NCI-H1694 treated with DMSO at 0.1 percent for 48 hours (cell line): ENCODE data around the gene ITGB2.
"Not testable (repeated sequence)": the region's sequence is repeated elsewhere in the genome, so short reads cannot be mapped to it uniquely, and the experiment has no call there.

ENCODE experiments used
- DNase-seq: peaks from one replicate; lab custom pipeline; 2025; lab: John Stamatoyannopoulos, UW

ITGB2 gene

DNA sequence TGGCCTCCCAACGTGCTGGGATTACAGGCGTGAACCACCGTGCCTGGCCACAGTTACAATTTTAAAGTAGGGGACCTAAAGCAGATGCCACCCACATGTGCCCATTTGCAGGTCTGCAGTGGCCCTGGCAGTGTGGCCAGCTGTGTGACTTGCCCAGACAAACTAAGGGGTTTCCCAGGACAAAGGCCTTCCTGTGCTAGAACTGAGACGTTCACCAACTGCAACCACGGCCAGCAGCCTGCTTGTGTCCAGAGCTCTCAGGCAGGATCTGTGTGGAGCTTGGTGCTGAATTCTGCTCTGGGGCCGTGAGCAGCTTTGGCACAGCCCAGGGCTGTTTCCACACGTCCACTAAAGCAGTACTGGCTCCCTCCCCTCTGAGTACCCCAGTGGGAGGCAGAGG is 36.6 kb downstream of the ITGB2 start:
- DNase-seq, result no peak

- DNase-seq, result no peak
Observed at GRCh38 chr21:44883250-44883649, 37.4 kb downstream of the ITGB2 start.

GRCh38 chr21:44881198-44881872 is 39.4 kb downstream of the ITGB2 start:
- no peak for DNase-seq

DNA sequence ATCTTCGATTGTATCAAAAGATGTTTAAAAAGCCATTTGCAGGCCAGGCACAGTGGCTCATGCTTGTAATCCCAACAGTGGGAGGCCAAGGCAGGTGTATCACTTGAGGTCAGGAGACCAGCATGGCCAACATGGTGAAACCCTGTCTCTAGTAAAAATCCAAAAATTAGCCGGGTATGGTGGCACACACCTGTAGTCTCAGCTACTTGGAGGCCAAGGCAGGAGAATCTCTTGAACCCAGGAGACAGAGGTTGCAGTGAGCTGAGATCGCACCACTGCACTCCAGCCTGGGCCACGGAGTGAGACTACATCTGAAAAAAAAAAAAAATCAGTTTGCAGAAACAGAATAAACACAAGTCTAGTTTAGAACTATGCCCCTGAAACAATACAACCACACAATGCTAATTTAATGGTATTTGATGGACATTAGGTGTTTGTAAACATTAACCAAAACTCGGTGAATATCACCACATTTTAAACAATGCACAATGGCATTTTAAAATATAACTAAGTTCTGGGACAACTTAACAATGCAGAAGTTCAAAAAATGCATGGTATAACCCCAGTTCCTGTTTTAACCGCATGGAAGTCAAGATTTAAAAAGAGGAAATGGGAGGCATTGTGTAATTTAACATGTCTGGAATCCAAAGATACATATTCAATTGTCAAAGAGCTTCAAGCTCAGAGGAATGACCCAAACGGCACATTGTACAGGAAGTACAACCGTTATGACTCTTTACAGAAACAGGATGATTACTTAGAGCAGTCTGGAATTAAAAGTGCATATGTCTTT is 40.1 kb downstream of the ITGB2 start:
- DNase-seq, result no peak

- not testable (repeated sequence) for DNase-seq
Observed at GRCh38 chr21:44879238-44879637, 41.5 kb downstream of the ITGB2 start.

GRCh38 chr21:44878053-44878982 is 42.4 kb downstream of the ITGB2 start:
- no peak for DNase-seq

DNA sequence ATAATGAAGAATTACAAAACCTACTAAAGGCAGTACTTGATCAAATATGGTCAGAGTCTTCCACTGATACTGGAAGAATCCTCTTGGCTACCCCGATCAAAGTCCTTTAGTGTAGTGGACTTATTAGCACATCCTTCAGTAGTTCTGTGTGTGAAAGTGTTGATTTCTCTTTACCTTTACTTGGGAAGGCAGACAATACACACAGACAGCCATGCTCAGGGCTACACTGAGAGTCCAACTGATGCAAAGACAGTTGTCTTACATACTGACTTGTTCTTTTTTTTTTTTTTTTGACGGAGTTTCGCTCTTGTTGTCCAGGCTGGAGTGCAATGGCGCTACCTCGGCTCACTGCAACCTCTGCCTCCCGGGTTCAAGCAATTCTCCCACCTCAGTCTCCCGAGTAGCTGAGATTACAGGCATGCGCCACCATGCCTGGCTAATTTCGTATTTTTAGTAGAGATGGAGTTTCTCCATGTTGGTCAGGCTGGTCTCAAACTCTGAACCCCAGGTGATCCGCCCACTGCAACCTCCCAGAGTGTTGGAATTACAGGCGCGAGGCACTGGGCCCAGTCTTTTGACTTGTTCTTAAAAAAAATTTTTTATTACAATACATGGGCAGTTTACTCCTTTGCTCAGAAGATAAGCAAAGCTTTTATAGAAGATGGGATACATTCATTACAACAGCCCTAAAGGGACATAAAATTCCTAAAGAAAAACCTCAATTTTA is 43.7 kb downstream of the ITGB2 start:
- no peak for DNase-seq

DNA sequence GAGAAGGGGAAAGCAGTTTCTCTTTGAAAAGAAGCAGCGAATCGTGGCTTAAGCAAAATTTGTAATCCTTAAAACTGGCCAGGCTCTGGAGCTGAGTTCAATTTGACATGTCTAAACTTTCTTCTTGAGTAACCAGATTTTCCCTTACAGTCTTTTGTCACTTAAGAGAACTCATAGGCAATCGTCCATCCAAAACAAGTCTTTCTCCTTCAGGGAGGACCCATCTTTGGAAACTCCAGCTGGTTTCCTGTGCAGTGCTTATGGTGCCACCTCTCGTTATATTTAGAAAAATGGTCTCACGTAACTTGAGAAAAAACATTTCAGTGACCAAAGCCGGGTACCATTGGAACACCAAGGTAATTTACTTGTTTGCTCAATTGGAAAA is 45.4 kb downstream of the ITGB2 start:
- peak; percentile 26 for DNase-seq

DNA sequence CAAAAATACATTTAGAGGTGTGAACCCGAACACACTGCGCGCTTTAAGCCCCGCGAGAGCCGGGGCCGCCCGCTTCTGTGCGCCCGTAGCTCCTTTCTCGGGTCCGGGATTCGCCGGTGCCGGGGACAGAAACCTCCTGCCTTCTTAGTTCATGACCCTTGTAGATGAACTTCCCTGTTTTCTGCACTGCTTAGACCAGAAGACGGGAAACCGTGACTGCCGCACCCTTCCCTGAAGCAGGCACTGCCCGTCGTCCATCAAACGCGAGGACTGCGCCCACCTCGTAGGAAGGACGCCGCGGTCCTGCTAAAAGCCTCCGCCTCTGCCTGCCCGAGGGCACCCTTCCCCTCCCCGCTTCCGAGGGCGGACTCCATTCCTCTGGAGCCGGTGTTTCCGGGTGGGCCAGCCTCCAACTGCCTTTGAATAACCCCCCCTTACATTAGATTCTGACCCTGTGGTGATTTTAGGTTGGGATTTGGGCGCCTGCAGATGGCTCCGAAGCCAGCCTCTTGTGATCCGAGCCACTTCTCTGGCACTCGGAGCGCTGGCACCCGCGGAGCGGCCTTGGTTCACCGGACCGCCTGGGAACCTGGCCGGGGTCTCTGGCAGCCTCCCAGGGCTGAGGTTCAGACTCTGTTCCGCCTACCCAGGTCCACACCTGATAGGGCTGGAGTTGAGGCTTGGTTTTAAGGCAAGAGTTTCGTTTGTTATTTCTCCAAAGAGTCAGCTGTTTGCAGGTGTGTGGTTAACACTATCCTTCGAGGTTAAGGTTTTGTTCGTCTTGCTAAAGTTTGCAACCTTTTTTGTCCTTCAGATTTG is 46.0 kb downstream of the ITGB2 start:
- DNase-seq, result no peak

DNA sequence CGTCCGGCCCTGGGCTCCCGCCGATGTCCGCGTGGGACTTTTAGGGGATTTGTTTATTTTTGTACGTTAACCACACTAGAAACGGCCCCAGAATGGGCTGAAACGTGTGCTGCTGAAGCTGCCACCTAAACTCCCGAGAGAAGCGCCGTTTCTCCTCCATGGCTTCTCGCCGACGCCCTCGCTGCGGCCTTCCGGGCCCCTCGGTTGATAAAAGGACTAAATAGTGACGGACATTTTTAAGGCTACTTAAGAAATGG is 46.5 kb downstream of the ITGB2 start:
- DNase-seq, result no peak

- DNase-seq, result peak; percentile 93
Observed at GRCh38 chr21:44873356-44874239, 47.1 kb downstream of the ITGB2 start, which contains the start of gene PTTG1IP. Gene PTTG1IP (minus strand): TSS chr21:44873690. CDS start chr21:44873616, 74 bp downstream.

- DNase-seq, result no peak
Observed at GRCh38 chr21:44872649-44873355, 47.9 kb downstream of the ITGB2 start.

DNA sequence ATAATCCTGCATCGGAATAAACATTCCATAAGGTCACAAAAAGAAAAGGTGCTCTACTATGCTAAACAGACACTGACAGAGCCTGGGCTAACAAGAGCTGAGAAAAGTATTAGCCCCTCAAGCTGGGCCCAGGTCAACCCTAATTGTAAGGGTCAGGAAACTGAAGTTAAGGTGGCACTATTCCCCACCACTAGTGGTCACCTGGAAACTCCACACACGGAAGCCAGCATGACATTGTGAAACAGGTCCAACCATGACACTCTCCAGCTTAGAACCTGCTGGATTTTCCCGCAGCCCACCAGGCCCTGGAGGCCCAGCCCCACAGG is 48.4 kb downstream of the ITGB2 start:
- no peak for DNase-seq

- DNase-seq, result no peak
Observed at GRCh38 chr21:44871576-44872269, 49.0 kb downstream of the ITGB2 start.

DNA sequence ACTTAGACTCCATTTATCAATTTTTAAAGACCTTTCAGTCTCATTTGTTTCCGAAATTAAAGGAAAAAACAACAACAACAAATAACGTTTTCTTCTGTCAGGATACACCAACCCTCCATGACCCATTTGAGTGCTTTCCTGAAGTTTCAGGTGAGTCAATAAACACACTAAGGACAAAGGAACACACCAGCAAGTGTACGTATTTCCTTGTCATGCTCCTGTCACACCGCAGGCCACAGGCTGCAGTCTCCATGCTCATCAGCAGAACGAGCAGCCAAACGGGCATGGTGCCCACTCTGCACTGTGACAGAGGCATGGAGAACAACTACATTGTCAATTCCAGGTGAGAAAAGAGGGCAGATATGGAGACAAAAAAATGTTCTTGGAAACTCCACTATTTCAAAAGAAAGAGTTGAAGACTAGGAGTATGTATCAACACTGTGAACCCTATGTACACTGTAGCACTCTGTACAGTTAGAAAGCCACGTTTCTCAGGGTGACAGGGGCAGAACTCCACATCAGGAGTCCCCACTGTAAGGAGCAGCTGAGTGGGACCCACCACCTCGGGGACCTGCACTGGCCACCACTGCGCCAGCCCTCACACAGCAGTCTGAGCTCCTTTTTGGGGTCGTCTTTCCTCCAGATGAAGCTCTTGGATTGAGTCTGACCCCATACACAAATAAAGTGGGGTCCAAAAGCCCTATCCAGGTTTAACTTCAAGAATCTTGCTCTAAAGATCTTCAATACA is 49.8 kb downstream of the ITGB2 start:
- no peak for DNase-seq

DNA sequence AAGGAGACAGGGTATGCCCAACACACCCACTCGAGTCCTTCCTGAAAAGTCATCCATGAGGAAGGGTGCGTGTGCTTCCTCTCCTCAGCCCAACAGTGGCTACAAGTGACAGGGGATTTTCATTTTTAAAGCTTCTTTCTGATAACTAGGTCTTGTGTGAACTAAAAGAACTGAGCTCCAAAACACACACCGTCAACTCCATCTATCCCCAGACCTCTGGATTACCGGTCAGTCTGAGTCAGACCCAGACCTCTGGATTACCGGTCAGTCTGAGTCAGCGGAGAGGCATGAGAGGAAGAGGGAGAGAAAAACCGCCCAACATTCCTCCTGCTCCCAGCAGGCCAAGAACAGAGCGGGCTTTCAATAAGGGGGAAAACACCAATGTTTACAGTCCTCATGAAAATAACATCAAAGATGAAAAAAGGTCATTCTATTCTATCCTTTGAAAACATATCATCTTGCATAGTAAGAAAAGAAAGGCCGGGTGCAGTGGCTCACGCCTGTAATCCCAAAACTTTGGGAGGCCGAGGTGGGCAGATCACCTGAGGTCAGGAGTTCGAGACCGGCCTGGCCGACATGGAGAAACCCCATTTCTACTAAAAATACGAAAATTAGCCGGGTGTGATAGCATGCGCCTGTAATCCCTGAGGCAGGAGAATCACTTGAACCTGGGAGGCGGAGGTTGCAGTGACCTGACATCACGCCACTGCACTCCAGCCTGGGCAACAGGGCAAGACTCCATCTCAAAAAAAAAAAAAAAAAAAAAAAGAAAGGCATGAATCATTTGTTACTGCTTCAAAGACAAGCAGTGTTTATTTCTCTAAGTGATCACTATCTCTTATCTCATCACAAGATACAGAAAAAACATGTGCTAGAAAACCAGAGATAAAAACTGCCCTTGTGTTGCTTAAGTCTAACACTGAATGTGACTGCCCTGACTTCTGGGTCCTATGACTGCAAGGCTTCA is 50.6 kb downstream of the ITGB2 start:
- no peak for DNase-seq

- no peak for DNase-seq
Observed at GRCh38 chr21:44868707-44869106, 52.0 kb downstream of the ITGB2 start.
